ENCODE data around the gene HACD3.
"Not testable (repeated sequence)": the region's sequence is repeated elsewhere in the genome, so short reads cannot be mapped to it uniquely, and the experiment has no call there.

Gene HACD3

DNA sequence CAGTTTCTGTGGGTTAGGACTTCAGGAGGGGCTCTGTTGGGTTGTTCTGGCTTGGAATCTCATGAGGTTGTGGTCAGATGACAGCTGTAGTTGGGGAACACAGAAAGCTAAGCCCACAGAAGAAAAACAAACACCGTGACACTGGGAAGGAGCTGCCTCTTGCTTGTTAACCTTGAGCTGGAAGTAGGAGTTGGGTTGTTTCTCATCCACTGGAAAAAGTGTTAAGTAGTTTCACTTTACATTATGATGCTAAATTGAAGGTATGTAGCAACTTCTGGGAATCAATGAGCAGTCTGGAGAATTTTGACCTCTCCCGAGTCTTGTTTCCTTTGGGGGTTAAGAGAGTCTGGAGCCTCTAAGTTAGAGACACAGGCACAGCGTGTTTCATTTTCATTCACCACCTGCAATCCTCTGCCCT is 20.4 kb downstream of the HACD3 start:
- DNase-seq = peak; percentile 4

DNA sequence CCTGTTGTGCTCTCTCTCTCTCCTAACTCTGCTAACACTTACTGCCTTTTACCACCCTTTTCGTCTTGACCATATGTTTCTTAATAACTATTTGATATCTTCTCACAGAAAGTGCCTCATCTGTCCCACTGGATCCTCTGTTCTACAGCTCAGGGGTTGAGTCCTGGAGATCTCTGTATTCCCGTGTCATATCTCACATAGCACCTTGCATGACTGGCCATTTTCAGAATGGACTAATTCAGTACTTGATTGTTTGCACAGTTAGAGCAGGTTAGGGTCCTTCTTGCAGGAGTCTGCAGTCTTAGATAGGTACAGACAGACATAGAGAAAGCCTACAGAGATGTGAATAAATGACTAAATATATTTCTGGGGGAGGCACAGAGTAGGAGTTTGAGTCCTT is 20.9 kb downstream of the HACD3 start:
- no peak for DNase-seq

DNA sequence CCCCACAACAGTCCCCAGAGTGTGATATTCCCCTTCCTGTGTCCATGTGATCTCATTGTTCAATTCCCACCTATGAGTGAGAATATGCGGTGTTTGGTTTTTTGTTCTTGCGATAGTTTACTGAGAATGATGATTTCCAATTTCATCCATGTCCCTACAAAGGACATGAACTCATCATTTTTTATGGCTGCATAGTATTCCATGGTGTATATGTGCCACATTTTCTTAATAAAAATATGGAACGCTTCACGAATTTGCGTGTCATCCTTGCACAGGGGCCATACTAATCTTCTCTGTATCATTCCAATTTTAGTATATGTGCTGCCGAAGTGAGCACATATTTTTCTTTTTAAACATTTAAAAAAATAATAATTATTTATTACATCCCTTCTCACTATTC is 22.6 kb downstream of the HACD3 start:
- not testable (repeated sequence) for DNase-seq

DNA sequence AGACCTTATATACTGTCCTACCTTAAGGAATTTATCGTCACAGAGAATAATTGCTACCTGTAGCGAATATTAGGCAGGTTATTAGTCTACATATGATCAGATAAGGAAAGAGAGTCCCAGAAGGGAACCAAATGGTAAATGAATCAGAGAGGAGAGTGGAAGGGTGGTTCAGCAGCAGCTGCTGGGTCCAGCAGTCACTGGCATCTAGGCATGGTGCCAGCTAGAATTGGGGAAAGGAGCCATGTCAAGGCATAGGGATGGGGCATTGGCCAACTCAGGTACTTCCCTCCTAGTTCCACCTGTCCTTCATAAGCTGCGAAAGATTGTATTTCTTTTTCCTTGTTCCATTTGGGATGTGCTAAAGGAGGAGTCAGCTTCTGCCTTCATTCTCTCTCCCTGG is 23.4 kb downstream of the HACD3 start:
- no peak for DNase-seq

DNA sequence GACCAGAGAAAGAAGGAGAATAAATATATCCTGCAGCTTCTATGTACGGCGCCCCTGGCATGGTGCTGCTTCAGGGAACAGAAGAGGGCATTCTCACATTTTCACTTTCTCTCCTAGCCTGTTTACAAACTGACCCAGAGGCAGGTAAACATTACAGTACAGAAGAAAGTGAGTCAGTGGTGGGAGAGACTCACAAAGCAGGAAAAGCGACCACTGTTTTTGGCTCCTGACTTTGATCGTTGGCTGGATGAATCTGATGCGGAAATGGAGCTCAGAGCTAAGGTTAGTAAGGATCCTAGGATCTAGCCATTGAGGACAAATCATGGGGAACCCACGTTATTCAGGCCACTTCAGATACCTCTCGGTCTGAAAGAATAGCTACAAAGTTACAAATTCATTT is 26.4 kb downstream of the HACD3 start:
- DNase-seq = no peak

DNA sequence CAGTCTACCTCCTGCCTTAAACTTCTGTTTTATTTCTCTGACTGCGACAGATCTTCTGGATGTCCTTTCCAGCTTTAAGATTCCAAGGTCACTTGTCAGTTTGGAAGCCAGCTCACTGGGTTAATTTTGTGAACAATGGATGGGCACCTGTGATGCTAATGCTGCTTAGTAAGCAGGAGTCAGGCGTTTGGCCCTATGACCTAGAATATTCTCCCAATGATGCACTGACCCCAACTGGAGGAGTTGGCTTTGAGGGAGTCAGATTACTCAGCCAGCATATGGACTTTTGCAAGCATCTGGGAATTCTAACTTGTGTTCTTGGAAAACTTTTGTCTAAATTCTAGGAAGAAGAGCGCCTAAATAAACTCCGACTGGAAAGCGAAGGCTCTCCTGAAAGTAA is 28.1 kb downstream of the HACD3 start:
- no peak for DNase-seq

DNA sequence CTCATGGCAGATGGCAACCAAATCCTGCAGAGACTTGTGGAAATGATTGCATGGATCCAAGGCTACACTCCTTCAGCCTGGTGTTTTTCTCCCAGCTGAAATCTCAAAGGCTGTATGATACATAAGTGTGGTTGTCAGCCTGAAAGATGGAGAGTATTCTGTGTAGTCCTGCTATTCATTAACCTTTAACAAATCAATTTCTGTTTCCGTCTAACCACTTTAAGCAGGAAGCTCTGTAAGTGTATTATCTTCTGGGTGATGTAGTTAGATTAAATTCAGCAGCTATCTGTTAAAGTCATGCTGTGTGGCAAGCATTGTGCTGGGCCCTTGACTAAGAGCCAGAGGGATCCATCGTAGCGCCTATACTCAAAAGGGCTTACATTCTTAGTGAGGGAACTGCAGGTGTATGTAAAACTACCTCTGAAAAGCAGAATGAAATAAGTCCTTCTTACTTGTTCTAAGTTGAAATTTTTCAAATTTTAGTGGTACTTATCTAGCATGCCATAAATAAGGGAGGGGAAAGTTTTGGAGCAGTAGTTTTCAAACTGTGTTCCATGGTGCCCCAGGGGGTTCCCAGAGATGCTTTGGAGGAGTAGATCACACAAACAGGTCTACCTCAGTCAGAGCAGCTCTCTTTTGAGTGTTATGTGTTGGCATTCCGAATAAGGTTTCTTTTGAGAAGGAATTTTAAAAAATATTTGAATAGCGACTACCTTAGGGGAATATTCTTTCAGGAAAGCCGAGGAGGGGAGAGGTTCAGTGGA is 28.9 kb downstream of the HACD3 start:
- no peak for DNase-seq

DNA sequence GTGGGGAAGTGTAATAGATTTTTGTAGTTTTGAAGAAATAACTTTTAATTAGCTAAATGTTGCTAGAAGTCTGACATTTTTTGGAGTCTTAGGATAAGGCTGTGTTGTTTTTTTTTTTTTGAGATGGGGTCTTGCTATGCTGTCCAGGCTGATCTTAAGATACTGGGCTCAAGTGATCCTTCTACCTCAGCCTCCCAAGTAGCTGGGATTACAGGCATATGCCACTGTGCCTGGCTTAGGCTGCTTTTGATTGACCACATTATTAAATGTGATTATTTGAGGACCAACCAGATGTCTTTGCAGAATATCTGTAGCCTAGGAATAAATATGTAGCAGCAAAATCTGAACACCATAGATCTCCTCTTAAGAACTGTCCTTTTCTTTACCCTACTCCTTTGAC is 29.7 kb downstream of the HACD3 start:
- no peak for DNase-seq

DNA sequence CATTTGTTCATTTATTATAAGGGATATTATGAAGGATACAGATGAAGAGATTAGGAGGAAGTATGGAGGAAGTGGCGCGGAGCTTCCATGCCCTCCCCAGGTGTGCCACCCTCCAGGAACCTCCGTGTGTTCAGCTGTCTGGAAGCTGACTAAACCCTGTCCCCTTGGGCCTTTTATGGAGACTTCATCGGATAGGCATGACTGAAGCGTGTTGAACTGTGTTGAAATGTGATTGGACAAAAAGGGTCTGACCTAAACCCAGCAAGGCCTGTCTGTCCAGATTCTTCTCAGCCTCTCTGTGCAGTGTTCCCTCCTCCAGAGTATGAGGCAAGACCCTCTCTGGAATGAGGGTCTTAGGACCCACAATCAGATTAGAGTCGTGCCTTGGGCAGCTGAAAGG is 31.7 kb downstream of the HACD3 start:
- DNase-seq = no peak

DNA sequence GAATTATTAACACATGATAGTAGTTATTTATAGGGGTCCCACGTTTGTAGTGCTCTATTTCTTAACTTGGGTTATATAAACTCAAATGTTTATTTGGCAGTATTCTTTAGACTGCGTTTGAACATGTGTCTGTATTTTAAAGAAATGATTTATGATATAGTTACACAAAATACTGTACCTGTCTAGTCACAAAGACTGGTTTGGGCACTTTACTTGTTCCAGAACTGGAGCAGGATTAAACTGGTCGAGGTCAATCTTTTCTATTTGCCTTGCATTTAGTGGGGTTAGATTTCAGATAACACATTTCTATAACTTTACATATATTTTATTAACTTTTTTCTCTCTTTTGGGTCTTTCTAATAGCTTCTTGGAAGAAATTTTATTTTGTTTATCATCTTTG is 39.5 kb downstream of the HACD3 start:
- DNase-seq = no peak

DNA sequence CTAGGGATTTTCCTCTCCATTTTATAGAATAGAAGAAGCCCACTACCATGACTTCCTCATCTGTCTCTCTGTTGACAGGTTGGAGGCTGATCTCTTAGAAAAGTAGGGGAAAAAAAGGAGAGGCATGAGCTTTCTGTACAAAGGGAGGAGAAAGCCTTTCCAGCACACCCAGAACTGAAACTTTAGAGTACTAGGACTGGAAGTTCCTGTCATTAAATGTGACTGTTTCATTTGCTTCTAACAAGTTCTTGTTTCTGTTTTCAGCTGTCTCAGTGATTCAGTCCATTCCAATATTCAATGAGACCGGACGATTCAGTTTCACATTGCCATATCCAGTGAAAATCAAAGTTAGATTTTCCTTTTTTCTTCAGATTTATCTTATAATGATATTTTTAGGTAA is 41.7 kb downstream of the HACD3 start:
- peak; percentile 53 for DNase-seq

DNA sequence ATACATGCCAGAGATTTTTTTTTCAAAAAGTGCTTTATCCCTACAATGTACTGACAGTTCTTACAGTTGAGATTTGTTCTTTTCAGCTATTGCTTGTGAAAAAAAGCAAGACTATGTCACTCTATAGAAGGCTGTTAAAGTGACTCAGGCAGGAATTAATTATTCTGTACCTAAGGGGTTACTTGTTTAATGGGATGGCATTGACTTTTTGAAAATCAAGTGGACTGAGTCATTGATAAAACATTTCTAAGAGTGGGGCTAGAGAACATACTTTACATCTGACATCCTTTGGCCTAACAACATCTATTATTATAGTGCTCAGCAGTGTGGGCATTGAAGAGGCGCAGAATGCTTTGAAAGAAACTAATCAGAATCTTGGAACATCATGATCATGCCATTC is 46.4 kb downstream of the HACD3 start:
- DNase-seq = no peak

DNA sequence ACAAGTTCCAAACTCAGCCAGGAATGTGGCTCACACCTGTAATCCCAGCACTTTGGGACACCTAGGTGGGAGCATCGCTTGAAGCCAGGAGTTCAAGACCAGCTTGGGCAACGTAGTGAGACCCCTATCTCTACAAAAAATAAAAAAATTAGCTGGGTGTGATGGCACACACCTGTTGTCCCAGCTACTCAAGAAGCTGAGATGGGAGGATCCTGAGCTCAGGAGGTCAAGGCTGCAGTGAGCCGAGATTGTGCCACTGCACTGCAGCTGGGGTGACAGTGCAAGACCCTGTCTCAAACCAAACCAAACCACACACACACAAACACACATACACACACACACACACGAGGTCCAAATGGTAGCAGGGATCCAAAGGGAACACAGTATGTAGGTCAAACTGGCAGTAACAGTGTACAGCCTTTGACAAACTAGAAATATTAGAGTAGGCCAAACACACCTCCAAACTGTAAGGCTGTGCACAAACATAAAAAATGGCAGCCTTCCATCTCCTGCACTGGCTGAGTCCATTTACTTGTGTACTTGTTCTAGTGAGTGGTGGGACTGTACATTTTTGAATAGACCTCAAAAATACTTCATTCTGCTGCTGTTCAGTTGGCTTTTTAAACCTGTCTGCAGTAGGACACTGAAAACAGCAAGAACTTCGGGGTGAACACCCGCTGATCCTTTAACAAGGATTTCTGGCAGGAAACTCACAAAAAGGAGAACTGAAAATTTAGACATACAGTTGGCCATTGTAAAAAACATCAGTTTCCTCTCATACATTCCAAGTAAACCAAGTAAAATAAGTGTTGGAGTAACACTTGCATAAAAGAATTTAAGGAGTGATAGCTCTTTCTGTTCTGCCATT is 47.1 kb downstream of the HACD3 start:
- DNase-seq = no peak

DNA sequence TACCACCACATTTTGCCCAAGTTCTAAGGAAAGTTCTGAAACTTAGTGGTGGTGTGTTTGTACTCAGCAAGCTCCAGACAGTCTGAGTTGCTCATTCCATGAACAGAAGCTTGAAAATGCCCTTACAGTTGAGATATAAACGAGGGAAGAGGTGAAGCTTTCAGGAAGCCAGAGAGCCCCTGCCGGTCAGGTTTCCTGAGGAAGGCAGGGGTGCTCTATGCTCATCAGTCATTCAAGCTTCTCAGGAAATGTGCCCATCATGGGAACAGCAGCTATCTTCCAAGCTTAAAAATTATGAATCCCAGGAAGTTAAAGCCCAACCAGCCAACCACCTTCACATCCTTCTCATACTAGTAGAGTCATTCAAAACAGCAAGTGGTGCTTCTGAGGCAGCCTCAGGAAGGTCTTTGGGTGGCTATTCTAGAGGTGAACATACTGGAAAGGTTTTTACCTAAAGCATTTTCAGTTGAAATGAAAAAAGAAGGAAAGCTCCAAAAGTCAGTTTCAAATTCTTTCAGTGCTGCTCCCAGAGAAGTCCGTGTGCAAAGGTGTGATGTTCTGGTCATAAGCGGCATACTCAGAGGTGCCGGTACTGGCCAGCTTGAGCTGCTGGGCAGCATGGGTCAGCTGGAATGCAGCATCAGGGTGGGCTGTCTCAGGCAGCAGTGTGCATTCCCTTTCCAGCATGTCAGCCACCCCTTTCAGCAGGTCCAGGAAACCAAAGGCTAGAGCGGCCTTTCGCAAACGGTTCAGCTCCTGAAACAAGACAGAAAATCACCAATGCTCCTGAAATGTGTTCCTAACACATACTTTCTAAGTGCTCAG is 48.9 kb downstream of the HACD3 start:
- DNase-seq = no peak

DNA sequence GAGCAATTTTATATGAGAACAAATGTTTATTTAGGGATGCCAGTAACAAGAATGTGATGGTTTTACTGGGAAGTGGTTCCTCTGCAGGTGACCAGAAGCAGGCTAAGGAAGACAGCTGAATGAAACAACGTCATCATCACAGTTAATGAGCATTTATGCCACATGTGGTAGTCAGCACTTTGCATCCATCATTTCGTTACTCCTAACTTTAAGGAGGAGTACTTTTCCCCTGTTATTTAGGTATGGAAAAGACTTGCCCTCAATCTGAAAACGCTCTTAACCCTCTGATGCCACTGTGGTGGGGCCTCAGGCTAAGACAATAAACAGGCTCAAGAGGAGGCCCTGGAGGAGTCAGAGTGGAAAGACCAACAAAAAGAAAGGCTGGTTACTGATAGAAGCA is 49.5 kb downstream of the HACD3 start:
- no peak for DNase-seq

DNA sequence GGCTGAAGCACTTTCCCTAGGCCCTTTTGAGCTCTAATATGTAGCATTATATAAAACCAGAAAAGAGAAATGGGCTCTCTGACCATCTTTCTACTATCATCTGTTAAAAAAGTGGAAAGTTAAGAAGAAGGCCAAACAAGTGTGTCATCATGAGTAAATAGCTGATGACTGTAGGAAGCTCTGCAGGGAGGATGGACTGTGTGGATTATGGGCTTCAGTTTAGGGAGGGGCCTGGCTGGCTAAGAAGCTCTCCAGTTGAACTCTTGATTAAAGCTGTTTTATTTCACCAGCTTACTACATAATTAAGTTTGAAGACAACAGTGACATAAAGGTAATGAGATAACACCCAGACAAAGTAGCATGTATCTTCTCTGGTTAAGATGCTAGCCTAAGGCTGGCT is 50.0 kb downstream of the HACD3 start:
- DNase-seq = no peak

DNA sequence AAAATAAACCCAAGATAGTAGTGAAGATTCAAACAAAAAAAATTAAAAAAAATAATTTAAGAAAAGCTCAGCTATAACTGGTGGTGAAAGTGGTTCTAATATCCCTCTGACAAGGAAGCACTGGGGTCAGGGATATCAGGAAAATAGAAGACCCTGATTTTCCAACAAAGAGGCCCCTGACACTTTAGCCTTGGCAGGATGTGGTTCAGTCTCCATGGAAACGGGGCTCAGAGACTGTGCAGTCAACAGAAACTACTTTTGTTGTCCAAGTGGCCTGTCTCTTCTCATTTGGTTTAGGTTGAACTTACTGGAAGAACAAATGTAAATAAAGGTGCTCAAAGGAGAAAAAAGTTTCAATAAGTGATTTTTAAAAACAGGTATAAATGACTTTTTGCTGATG is 53.4 kb downstream of the HACD3 start:
- no peak for DNase-seq

DNA sequence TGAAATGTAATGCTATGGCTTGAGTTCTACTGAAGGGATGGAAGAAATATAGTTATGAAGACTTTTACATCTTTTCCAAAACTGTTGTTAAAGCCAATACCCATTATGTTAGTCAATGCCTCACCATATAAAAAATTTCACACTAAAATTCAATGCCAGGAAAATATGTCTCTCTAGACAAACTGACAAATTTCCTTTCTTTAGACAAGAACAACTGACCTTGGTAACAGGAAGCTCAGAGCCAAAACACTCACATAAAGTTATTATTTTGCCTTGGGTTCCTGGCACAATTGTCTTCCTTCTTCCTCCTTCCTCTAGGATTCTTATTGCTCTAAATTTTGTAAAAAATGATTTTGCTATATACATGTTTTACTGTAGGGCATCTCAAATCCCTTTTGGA is 54.0 kb downstream of the HACD3 start:
- DNase-seq = no peak

DNA sequence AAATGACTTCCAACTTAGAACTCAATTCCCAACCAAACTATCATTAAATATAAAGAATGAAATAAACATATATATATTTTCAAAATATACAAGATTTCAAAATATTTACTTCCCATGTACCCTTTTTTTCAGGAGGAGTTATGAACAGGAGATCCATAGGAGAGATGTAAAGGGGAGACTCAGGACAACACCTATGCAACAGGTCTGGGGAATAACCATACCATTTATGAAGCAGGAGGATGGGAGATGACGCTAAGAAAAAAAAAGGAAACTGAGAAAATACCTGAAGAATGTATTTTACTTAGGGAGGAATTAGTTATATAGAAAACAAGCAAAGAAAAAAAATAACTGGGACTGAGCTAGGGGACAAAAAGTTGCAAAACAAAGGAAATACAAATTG is 56.8 kb downstream of the HACD3 start:
- DNase-seq = no peak

DNA sequence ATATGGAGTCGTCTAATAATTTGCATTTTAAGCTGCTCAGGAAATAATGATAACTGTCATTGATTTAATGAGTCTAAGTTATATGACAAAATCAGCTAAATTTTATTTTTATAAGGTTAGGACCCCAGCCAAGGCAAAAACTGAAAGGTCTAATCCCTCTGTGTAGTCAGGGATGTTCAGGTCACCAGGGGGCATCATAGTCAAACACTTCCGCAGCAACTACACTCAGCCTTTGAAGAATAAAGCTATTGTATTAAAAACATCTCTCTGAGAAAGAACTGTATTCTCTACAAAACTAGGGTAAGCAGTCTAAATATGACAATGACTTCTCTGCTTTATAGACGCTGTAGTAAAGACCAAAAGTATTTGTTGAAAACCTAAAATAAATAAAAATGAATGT is 65.7 kb downstream of the HACD3 start:
- DNase-seq = no peak

DNA sequence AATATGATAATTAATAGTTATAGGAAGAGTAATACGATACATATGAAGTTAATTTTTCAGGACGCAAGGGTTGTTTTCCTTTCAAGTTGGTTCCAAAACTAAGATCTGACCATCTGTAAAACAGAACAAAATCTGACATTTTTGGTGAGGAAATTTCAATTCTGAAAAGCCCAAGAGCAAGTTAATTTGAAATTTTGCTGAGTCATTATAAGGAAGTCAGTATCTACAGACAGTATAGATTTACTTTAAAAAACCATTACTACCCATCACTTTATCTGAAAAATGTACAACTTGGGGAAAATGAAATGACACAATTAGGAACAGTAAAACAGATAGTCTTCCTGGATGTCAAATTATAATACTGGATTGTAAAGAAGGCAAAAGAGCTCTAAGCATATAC is 68.2 kb downstream of the HACD3 start:
- DNase-seq = no peak

DNA sequence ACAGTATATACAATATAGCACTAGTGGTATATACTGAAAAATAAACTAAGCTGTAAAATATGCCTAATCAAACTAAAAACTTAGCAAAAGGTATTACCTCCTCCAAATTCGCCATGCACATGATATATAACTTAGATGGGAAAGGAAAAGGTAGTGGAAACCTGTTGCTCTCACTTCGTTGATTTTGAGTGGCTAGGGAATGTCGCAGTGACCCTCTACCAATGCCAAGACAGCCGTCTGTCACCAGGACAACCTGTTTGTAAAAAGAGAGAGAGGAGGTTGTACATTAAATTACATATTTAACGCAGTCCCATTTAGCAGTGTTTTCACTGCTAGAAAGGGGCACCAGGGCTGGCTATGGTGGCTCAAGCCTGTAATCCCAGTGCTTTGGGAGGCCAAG is 69.4 kb downstream of the HACD3 start:
- no peak for DNase-seq

DNA sequence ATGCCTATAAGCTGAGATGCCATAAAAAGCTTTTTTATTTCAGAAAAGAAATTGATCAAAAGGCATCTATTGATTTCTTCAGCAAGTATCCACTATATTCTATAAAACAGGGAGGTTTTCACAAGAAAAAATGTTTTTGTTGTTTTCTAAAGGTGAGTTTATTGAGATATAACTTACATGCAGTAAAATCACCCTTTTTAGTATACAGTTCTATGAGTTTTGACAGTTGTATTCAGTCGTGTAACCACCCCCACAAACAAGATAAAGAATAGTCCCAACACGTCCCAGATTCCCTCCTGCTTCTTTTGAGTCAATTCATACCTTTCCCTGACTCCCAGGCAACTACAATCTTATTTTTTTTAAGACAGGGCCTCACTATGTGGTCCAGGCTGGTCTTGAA is 72.9 kb downstream of the HACD3 start:
- DNase-seq = no peak

DNA sequence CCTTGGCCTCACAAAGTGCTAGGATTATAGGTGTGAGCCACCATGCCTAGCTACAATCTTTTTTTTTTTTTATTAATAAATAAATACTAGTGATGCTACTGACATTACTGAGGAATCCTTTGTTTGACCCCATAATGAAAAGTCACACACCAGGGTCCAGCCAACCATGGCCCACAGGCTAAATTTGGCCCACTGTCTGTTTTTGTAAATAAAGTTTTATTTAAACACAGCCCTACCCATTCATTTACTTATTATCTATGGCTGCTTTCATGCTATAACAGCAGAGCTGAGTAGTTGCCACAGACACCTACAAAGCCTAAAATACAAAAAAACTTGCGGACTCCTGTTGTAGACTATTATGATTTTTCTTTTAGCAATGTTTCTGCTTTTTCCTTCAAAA is 73.3 kb downstream of the HACD3 start:
- no peak for DNase-seq

Measured in suppressor macrophage treated with lipopolysaccharide for 4 hours (primary cell).